Skeletal muscle satellite cell (primary cell): ENCODE measurements around the gene EVI5.

ENCODE experiments used
- H3K27me3 ChIP-seq: 2 replicates; pipeline ENCODE4 v1.7.0; 2013; ENCODE audit warnings: low read length; ENCODE audit not compliant: control insufficient read depth, insufficient read depth
- H3K36me3 ChIP-seq: 2 replicates; pipeline ENCODE4 v1.7.0; 2013; ENCODE audit warnings: mild to moderate bottlenecking, control low read depth, low read length; ENCODE audit not compliant: insufficient read depth
- H3K4me1 ChIP-seq: 2 replicates; pipeline ENCODE4 v1.7.0; 2013; ENCODE audit warnings: low read length; ENCODE audit not compliant: control insufficient read depth, insufficient read depth
- H3K4me2 ChIP-seq: 2 replicates; pipeline ENCODE4 v1.7.0; 2013; ENCODE audit warnings: mild to moderate bottlenecking, low read length
- H3K4me3 ChIP-seq: 2 replicates; pipeline ENCODE4 v1.7.0; 2013; ENCODE audit warnings: low read length
- H3K9ac ChIP-seq: 2 replicates; pipeline ENCODE4 v1.7.0; 2013; ENCODE audit warnings: mild to moderate bottlenecking, low read depth, low read length, moderate library complexity
- H3K9me3 ChIP-seq: replicated peaks from 2 replicates; pipeline ENCODE4 v1.7.0; 2013; ENCODE audit warnings: mild to moderate bottlenecking, control low read depth, low read length

Gene EVI5

GRCh38 chr1:92502247-92502646, 282.7 kb downstream of the EVI5 start:
- H3K4me1 ChIP-seq: peaks cover 13% of the 10 kb centered on the region
- no peaks in the 10 kb centered on the region for H3K9me3 ChIP-seq
- no peaks in the 10 kb centered on the region for H3K36me3 ChIP-seq
- H3K9ac ChIP-seq: no peak overlapping the region
- H3K4me2 ChIP-seq: peak overlapping the region; percentile 59
- no peak overlapping the region for H3K4me3 ChIP-seq
- no peaks in the 10 kb centered on the region for H3K27me3 ChIP-seq

DNA sequence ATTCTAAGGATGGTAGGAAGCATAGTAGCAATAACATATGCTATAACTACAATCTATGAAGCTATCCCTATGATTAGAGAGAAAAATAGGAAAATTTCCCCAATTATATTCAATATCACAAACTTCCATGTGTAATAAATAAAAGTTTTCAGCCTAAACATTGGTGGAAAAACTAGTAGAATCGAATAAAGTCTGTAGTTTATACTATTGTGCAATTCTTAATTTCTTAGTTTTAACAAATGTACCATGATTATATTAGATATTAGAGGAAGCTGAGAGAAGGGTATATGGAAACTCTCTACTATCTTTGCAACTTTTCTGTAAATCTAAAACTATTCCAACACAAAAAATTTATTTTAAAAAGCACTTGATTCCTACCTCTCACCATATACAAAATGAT, 284.4 kb downstream of the EVI5 start:
- H3K36me3 ChIP-seq: no peaks in the 10 kb centered on the region
- no peaks in the 10 kb centered on the region for H3K9me3 ChIP-seq
- H3K9ac ChIP-seq: no peak overlapping the region
- H3K4me2 ChIP-seq: no peak overlapping the region
- peaks cover 13% of the 10 kb centered on the region for H3K4me1 ChIP-seq
- H3K4me3 ChIP-seq: no peak overlapping the region
- H3K27me3 ChIP-seq: no peaks in the 10 kb centered on the region

DNA sequence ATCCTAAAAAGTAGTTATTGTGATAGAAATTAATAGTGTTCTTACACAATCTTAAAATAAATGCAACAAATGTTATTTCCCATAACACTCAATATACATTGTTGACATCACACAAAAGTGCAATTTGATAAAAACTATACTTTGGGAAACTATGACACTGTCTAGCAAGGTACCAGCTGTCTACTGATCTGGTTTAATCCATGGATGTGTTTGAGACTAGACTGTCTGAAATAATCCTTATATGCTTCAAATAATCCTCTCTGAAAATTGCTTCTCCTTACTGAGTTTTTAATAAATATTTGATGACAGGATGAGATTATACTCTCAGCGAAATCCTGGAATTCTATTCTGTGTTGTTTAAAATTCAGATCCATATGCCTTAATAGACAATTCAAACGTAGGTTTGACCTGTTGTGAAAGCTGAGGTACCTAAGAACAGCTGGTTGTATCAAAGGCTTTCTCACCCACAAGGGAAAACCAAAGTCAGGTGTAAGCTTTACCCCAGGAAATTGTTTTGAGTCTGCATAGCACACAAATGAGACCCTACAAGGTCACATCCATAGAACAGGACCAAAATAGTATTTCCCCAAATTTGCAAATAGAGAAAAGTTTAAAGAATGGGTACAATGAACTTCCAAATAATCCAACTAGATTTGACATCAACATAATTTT, 289.4 kb downstream of the EVI5 start:
- no peaks in the 10 kb centered on the region for H3K36me3 ChIP-seq
- no peak overlapping the region for H3K4me2 ChIP-seq
- H3K9me3 ChIP-seq: no peaks in the 10 kb centered on the region
- no peaks in the 10 kb centered on the region for H3K4me1 ChIP-seq
- H3K9ac ChIP-seq: no peak overlapping the region
- peaks cover 5% of the 10 kb centered on the region for H3K27me3 ChIP-seq
- no peak overlapping the region for H3K4me3 ChIP-seq

GRCh38 chr1:92494485-92495141, 290.3 kb downstream of the EVI5 start:
- H3K27me3 ChIP-seq: peaks cover 5% of the 10 kb centered on the region
- no peaks in the 10 kb centered on the region for H3K36me3 ChIP-seq
- H3K4me1 ChIP-seq: no peaks in the 10 kb centered on the region
- no peaks in the 10 kb centered on the region for H3K9me3 ChIP-seq
- H3K4me2 ChIP-seq: no peak overlapping the region
- H3K4me3 ChIP-seq: no peak overlapping the region
- H3K9ac ChIP-seq: no peak overlapping the region

DNA sequence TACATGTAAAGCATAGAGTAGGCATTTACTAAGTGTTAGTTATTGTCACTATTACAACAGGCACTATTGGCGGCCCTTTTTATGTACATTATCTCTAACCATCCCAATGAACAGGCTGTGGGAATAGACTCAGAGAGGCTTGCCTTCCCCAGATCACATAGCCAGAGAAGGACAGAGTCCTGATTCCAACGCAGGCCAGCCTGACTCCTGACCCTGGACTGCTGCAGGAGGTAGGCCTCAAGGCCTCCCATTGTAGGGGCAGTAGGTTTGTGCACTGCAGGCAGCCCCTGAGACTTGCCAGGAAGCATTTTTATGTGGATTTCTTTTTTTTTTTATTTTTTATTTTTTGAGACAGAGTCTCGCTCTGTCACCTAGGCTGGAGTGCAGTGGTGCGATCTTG, 291.8 kb downstream of the EVI5 start:
- H3K9me3 ChIP-seq: no peaks in the 10 kb centered on the region
- H3K4me3 ChIP-seq: no peak overlapping the region
- H3K9ac ChIP-seq: no peak overlapping the region
- H3K4me2 ChIP-seq: no peak overlapping the region
- peaks cover 18% of the 10 kb centered on the region for H3K27me3 ChIP-seq
- H3K36me3 ChIP-seq: no peaks in the 10 kb centered on the region
- H3K4me1 ChIP-seq: no peaks in the 10 kb centered on the region

DNA sequence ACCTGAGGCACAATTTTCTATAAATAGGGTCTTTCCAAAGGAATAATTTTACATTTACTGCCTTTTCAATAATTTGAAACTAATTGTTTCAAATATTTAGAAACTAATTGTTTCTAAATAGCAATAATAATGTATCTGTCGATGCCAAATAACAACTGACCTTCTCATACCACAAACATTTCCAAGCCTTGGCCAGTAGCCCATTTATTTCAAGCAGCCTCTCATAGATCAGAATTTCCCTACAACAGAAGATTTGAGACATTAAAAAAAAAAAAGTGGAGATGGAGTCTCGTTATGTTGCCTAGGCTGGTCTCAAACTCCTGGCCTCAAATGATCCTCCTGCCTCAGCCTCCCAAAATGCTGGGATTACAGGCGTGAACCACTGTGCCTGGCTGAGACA, 296.1 kb downstream of the EVI5 start:
- peaks cover 24% of the 10 kb centered on the region for H3K4me1 ChIP-seq
- no peak overlapping the region for H3K4me3 ChIP-seq
- H3K36me3 ChIP-seq: no peaks in the 10 kb centered on the region
- no peaks in the 10 kb centered on the region for H3K9me3 ChIP-seq
- no peak overlapping the region for H3K9ac ChIP-seq
- no peak overlapping the region for H3K4me2 ChIP-seq
- H3K27me3 ChIP-seq: peaks cover 59% of the 10 kb centered on the region

- H3K9me3 ChIP-seq: no peaks in the 10 kb centered on the region
- H3K27me3 ChIP-seq: peaks cover 63% of the 10 kb centered on the region
- peaks cover 28% of the 10 kb centered on the region for H3K4me1 ChIP-seq
- H3K36me3 ChIP-seq: no peaks in the 10 kb centered on the region
- H3K4me3 ChIP-seq: no peak overlapping the region
- H3K4me2 ChIP-seq: no peak overlapping the region
- H3K9ac ChIP-seq: no peak overlapping the region
These were observed 296.5 kb downstream of the EVI5 start for GRCh38 chr1:92488416-92488815.

DNA sequence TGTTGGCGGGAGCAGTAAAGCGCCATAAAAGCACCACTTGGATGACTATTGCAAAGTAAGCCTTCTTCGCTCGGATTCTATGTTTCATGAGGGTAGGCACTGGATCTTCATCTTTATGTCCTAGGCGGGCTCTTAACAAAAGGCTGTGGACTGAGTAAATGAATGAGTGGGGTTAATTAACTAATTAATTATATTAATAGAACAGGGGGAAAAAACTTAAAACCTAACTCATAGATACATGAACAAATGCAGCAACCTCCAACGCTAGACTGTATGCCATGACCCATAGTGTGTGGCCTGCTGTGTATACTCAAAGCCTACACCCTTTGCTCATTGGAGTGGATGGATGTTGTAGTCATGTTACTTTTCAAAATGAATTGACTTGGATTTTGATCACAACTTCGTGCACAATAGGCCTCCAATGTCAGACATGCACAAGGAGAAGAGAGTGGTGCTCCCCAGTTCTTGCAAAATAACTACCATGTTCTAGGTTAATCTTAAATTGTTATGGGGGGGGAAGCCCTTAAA, 297.8 kb downstream of the EVI5 start:
- peak overlapping the region; percentile 67 for H3K4me3 ChIP-seq
- no peaks in the 10 kb centered on the region for H3K9me3 ChIP-seq
- H3K4me1 ChIP-seq: peaks cover 41% of the 10 kb centered on the region
- H3K27me3 ChIP-seq: peaks cover 76% of the 10 kb centered on the region
- no peaks in the 10 kb centered on the region for H3K36me3 ChIP-seq
- peak overlapping the region; percentile 91 for H3K4me2 ChIP-seq
- H3K9ac ChIP-seq: no peak overlapping the region

DNA sequence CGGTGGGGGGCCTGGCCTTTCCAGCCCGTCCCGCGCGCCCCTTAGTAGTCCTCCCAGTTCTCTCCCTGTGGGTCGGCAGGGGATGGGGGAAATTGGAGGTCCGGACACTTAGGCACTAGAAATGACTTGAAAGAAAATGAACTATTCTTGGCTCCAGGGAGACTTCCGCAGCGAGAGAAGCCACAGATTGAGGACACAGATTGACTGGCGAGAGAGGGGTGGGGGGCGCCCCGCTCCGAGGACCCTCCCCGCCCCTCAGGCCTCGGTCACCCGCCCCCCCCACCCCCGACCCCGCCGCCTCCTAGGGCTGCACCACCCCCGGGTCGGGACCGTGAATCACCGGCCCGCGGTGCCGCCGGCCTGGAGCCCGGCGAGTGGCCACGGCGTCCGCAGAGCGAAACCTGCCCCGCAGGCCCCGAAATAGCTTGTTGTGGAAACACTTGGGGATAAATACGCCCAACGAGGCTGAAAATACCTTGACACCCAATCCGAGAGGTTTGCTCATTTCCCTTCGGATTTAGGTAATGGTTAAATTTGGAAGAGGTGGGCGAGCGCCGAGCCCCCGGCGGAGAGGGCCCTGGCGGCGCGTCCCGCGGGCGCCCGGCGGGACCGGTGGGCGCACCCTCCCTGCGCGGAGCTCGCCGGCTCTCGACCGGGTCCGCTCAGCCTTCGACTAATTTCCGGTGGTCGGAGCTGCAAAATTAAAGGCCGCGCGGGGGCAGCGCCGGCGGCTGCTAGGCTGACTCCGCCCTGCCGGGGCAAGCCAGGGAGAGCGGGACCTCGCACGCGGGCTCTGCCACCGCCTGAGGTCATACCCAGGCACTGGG, 298.4 kb downstream of the EVI5 start, which contains the start of gene GFI1:
Gene GFI1 (minus strand): TSS at position 675 of the 827 bp plus-strand sequence. CDS start 3,438 bp downstream, outside the sequence.
- Histone ChIP-seq H3K4me3 (peak within 1 kb of the TSS; percentile 67), H3K9ac (no peak within 1 kb of the TSS), H3K4me1 (peaks cover 44% of the 10 kb centered on the region), H3K9me3 (no peaks in the 10 kb centered on the region), H3K36me3 (no peaks in the 10 kb centered on the region), H3K4me2 (peak within 1 kb of the TSS; percentile 91), H3K27me3 (peaks cover 77% of the 10 kb centered on the region)

DNA sequence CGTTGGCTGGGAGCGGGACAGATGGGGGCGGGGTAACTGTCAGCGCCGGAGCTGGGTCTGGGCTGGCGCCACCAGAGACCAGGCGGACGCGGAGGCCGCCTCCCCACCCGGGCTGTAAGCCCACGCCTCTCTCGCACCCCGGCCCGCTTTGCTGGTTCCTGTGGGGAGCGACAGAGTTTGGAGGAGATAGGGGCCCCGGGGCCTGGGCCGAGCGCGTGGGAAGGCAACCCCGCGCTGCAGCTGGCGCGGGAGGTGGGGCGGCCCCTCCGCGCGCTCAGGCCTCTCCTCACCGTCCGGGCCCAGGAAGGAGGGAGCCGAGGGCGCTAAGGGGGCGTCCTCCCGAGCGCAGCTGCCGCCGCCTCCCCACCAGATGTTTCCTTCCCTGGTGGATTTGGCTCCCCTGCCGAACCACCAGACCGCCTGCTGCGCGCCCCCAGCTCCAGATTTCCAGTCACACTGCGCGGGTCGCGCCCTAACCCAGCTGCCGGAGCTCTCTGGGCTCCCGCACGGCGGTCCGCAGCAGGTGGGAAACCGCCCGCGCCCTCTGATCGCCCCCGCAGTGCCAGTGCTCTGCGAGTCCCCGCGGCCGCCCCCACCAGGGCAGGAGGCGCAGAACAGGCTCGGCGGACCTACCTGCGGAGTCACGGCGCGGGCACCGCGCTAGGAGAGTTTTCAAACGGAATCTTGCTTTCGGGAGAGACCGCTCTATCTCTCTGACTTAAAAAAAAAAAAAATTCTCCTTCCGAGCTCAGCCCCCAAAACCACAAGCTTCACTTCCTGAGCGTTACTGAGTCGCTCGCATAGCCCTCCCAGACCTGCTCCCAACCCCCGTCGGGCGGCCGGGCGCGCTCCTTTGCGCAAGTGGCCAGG, 299.3 kb downstream of the EVI5 start:
- Histone ChIP-seq H3K36me3 (no peaks in the 10 kb centered on the region), H3K9ac (no peak overlapping the region), H3K9me3 (no peaks in the 10 kb centered on the region), H3K4me1 (peaks cover 52% of the 10 kb centered on the region), H3K27me3 (peaks cover 86% of the 10 kb centered on the region), H3K4me2 (peak overlapping the region; percentile 91), H3K4me3 (peak overlapping the region; percentile 67)
